GM19467 (cell line): Measurements from ENCODE around the gene RTP3.
"Not testable (repeated sequence)": the region's sequence is repeated elsewhere in the genome, so short reads cannot be mapped to it uniquely, and the experiment has no call there.

ENCODE experiments used
- ATAC-seq: cut with Tn5 transposase; IDR thresholded peaks from one replicate; pipeline ENCODE4 v1.9.1; 2021; ENCODE audit warnings: mild to moderate bottlenecking, moderate library complexity; ENCODE audit not compliant: unreplicated experiment

RTP3 gene

DNA sequence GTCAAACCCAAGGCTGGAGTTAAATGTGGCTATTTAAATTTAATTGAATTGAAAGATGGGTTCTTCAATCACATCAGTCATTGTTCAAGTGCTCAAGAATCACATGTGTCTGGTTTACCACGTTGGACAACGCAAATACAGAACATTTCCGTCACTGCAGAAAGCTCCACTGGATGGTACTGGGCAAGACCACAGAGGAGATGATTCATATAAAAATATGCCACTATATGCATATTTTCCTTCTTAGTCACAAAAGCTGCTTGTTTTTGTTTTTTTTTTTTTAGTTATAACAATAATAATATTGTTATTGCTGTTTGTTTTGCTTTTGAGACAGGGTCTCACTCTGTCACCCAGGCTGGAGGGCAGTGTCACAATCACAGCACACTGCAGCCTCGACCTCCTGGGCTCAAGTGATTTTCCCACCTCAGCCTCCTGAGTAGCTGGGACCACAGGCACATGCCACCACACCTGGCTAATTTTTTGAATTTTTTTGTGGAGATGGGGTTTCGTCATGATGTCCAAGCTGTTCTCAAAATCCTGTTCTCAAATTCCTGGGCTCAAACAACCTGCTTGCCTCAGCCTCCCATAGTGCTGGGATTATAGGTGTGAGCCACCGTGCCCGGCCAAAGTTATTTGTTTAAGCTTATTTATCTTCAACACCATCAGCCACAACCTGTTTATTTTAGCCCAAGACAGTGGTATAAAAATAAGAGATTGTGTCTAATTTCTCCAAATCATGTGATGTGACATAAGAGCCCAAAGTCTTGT, 19.4 kb downstream of the RTP3 start:
- no peak for ATAC-seq

DNA sequence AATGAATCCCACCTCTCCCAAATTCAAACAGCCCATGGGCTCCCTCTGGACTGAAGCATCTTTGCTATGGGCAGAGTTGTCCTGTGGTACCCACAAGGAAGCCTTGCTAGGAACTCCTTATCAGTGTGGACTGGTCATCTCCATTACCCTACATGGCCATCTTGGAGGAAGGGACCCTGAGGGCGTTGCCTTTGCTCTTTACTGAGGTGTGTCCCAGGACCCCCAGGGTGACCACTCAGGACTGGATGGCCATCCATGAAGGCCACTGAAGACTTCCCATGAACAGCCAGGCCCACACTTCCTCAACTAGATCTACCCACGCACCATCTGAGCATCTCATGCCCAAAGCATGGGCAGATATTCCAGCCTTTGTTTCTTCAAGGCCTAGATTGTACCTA, 20.0 kb downstream of the RTP3 start:
- no peak for ATAC-seq

DNA sequence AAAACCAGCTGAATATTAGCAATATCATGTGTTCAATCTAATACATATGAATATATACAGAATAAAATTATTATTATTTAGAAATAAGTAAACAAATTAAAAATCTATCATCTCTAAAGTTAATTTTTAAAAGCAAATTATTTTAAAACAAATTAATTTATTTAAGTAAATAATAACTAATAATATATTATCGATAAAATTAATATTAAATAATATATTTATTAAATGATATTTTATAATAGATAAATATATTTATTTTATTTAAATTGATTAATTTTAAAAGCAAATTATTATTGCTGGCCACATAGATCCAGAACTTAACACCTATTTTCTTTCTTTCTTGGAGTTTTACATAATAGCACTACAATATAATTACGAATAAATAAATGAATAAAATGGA, 22.2 kb downstream of the RTP3 start:
- no peak for ATAC-seq

DNA sequence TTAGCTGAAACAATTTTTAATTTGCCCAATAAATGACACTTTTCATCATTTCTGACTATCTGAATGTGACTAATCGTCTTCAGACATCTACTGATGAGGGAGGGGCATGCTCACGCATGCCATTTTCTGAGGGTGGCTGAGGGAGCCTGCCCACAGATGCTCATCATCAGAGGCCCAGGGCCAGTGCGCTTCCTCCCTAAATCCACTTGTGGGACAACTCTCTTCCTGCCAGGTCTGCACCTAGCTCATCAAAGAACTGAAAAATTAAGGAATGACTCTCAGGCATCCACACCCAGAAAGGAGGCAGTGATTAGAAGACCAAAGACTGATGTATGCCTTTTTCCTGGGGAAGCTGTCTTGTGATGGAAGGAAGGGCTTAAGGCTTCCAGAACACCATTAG, 22.8 kb downstream of the RTP3 start:
- no peak for ATAC-seq

DNA sequence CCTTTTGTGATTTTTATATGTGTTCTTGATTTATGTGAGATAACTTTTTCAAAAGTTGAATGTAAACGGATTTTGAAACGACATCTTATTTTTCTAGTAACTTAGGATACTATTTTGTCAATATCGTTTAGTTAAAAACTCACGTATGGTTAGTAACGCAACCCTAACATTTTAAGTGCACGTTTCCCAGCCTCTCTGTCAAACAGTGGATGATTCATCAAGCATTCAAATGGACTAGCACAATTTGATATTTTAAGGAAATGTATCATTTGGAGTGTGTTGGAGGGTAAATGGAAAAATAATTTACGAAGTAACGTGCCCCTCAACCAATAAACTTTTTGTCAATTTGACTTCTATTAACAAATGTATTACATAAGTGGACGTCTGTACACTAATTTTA, 23.3 kb downstream of the RTP3 start:
- no peak for ATAC-seq

DNA sequence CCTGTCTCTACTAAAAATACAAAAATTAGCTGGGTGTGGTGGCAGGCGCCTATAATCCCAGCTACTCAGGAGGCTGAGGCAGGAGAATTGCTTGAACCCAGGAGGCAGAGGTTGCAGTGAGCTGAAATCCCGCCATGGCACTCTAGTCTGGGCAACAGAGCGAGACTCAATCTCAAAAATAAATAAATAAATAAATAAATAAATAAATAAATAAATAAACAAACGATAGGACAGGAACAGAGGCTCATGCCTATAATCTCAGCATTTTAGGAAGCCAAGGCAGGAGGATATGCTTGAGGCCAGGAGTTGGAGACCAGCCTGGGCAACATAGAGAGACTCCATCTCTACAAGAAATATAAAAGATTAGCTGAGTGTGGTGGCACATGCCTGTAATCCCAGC, 24.4 kb downstream of the RTP3 start:
- ATAC-seq: not testable (repeated sequence)

DNA sequence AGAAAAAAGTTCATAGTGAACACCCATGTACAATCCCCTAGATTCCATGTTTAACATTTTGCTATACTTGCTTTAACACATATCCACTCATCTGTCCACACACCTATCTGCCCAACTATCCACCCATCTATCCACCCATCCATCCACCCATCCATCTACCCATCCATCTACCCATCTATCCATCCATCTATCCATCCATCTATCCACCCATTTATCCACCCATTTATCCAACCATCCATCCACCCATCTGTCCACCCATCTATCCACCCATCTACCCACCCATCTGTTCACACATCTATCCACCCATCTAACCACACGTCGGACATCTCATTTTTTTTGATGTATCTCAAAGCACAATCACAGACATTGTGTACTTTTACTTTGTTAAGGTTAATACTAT, 25.8 kb downstream of the RTP3 start:
- no peak for ATAC-seq

DNA sequence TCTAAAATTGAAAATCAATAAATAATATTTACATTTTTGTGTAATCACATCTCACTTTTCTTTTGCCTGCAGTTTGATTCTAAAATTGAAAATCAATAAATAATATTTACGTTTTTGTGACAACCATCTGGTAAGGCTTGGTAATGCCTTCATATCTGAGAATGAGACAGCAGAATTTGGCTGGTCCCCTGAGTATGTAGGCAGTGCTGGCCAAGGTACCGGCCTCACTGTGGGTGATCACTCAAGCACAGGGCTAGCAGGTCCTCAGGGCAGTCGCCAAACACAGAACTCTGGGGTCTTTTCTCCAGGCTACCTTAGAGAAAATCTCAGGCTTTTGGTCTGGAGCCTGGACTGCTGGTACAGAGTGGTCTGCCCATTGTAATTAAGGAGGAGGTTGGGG, 26.2 kb downstream of the RTP3 start:
- ATAC-seq: no peak

DNA sequence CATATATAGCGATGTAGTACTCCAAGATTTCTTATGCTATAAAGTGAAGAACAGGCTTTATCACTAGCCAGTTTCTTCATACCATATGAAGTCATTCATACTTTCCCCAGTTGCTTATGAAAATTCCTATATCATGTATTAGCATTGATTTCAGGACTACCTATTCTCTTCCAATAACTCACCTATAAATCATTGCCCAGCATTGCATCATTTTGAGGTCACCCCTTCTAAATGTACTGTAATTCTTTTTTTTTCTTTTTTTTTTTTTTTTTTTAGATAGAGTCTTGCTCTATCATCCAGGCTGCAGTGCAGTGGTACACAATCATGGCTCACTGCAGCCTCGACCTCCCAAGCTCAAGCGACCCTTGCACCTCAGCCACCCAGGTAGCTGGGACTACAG, 27.1 kb downstream of the RTP3 start:
- ATAC-seq: no peak

DNA sequence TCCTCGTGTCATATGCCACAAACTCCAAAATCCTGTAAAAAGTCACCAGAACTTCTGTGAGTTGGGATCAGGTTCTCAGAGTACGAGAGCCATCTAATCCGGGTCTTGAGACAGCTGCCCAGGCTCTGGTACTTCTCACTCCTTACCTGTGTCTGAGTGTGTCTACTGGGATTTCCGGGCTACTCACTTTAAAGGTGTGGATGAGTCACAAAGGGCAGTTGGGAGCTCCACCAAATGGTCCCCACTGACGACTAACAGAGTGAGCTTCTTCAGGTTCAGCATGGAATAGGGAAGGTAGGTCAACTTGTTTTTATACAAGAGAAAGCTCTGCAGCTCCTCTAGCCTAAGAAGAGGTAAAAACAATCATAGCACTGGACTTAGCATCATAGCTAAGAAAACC, 29.5 kb downstream of the RTP3 start:
- no peak for ATAC-seq

DNA sequence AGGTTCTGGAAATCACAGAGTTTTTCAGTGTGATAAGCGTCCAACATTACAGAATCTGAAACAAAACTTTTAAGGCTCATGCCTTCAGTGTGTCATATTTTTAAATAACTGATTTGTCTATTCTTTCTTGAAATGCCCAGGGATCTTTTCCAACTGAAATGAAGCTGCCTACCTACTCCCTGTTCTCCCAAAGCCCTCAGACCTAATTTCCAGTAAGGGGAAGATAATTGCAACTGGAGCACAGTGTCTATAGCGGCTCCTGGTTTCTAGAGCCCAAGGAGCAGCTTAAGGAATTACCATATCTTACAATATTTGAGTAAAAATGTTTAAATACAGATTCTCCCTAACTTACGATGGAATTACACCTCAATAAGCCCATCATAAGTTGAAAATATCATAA, 35.3 kb downstream of the RTP3 start:
- no peak for ATAC-seq

DNA sequence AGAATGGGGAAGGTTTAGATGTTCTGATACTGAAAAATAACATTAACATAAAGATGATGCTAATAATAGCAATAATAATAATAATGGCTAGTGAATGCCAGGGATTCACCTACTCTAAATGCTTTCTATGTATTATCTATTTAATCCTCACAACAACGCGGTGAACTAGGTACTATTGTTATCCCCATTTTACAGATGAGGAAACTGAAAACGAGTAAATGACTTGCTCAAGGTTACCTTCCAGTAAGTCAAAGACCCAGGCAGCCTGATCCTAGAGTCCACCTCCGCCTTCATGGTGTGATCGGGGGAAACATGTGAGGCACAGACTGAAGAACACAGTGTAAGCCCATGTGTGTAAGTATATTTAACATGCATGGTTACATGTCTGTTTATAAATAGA, 38.0 kb downstream of the RTP3 start:
- no peak for ATAC-seq

DNA sequence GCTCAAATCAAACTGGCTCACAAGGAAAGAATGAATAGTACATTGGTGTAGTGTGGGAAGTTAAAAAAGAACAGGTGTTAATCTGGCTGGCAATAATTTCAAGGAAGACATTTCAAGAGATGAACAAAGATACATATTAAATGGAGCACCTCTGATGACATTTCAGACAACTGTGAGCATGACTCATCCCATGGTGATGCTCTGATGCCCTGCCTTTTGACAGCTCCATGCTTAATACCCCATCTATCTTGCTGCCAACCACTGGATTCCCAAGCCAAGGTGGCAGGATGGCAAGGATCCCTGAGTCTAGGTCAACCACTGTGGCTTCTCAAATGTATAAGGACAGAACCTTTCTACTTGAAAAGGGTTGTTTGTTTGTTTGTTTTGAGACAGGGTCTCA, 39.0 kb downstream of the RTP3 start:
- ATAC-seq: no peak

DNA sequence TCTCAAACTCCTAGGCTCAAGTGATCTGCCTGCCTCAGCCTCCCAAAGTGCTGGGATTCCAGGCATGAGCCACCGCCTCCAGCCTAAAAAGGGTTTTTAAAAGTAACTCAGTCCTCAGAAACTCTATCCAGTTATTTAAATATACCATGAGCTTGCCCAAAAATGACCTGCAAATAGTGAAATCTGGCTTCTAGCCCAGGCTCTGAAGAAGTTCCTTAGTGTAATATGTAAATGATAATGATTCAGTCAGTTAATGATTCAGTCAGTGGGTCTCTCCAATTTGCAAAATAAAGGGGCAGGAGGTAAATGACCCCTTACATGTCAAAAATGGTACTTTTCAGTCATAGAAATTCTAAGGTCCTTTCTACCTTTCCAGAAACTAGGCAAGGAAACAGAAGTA, 39.5 kb downstream of the RTP3 start:
- ATAC-seq: no peak

DNA sequence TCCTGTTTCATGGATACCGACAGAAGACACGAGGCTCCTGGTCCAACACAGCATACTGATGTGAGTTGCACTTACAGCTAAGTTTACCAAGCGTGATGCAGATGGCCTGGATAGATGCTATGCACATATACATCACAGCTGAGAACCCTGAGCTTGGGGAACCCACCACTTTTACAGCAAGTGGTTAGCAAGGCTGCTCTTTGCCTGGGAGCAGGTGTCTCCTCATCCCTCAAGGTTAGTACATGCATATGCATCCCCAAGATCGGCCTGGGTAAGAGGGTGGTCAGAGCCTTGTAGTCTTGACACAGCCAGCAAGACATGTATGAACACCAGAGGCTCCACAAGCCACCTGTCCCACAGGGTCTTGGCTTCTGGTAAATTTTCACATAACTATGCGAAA, 40.0 kb downstream of the RTP3 start:
- ATAC-seq: no peak

DNA sequence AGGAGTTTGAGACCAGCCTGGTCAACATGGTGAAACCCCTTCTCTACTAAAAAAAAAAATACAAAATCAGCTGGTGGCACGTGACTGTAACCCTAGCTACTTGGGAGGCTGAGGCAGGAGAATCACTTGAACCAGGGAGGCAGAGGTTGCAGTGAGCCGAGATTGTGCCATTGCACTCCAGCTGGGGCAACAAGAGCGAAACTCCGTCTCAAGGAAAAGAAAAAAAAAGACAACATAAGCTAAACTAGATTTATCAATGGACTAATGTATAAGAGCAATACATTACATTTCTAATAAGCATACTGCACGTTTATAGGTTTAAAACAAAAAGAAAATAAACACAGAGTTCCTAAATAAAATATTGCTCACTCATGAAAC, 40.6 kb downstream of the RTP3 start:
- ATAC-seq: not testable (repeated sequence)

DNA sequence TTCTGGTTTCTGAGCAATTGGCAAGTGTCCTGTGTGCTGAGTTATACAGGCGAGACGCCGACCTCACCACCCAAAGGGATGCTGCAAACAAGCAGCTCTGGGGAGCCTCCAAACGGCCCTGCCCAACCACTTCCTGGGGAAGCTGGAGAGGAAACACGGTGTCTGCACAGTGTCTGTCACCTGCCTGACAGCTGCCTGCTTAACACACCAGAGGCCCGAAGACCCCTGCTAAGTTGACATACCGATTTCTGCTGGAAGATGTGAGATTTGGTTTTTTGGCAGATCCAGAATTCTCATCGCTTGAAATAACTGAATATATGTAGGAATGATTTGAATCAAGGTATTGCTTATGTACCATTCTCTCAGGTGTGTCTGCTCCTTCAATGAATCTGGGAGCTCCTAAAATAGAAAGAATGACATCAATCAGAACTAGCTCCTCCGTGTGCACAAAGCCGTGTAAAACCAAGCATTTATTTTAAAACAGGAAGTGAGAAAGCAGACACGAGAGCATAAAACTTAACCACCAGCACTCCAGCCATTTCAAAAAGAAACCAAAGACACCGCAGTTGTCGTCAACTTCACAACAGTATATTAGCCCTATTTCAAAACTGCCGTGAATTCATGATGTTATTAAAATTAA, 41.1 kb downstream of the RTP3 start:
- peak; percentile 74 for ATAC-seq

DNA sequence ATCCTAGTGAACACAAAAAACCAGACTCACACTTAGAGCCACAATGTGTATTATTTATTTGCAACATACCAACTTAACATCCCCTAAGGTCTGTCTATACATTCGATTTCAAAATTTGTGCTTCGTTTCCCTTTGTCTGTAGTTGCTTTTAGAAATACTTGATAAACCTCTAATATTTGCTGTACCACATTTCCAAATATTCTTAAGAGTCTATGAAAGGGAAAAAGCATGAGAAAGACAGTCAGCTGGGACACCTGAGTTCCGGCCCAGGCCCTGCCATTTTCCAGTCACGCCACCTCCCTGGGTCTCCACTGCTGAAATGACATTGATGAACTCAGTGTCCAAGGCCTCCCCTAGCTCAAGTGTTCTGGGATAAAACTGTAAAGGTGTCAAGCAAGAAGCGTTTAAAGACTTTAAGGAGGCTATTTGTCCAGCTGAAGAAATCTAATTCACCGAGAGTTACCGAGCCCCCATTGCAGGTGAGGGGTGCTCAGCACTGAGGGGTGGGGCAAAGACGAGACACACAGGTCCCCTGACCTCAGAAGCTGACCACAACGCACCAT, 41.7 kb downstream of the RTP3 start:
- no peak for ATAC-seq

DNA sequence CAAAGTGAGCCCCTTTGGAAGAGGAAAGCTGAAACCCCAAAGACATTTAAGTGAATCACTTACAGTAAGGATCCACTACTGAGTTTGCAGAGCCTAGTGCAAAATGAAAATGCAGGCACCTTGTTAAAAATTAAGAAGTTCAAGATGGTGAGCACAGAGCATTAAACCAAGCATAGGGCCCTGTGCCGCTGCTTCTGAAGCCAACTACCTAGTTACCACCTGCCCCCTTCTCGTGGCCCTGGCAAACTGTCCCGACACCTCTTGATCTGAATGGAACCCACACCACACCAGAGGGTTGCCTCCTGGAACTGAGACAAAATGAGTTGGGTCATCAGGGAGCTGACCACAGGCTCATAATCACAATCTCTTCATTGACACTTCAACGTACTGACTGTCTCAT, 42.8 kb downstream of the RTP3 start:
- no peak for ATAC-seq

DNA sequence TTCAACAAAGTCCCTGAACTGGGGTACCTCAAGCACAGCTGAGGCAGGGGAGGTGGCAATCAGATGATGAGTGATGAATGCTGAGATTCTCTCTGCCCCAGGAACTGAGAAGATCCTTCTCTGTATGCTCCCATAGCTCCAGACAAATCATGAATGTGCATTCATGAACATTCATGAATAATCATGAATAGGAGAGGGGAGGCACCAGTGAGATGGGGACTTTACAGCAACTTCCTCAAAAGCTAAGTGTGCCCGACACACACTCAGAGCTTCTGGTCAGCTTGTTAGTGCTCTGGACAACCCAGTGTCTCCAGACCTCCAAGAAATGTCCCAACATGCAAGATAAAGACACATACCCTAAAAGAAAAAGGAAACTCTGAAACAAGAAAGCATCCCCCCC, 44.1 kb downstream of the RTP3 start:
- ATAC-seq: no peak

DNA sequence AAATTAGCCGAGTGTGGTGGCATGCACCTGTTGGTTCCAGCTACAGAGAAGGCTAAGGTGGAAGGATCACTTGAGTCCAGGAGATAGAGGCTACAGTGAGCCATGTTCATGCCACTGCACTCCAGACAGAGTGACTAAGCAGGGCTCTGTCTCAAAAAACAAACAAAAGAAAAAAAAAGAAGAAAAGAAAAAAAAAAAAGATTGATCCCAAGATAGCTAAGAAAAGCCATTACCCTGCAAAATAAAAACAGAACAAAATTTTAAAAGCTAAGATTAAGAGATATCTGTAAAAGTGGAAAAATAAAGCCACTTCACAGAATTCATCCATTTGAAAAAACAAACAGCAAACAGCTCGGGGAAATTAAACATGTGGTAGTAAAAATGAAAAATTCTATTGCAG, 44.6 kb downstream of the RTP3 start:
- no peak for ATAC-seq

DNA sequence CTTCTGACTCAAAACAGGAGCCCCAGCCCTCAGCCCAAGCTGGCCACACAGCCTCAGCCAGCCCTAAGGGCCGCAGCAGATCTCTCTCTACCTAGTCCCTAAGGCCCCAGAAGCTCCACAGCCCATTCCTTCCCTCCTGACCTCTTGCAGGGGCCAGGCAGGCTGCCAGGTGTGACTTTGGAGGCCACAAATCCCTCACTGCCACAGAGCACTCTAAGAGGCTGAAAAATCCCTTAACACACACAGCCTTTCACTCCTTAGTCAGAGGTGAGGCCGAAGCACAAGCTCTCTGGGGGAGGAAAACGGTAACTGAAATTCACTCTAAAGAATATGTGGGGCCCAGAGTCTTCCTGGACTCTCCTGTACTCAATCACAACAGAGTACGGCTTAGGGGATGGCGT, 45.0 kb downstream of the RTP3 start:
- ATAC-seq: no peak
